Left ventricle myocardium inferior (tissue), 1 donor: ENCODE measurements around the gene COPS8. TPM values are rescaled to one million over a fixed set of nuclear protein-coding genes. Genes with fewer than 3 reads are reported as not detected.

ENCODE experiments used
- DNase-seq: peaks from one replicate; pipeline ENCODE4 v3.0.0-alpha.2; 2020
- H3K27ac ChIP-seq: fragments of 200-600 bp; replicated peaks from 2 replicates; pipeline ENCODE4 v1.8.0; 2021
- H3K27me3 ChIP-seq: fragments of 200-600 bp; 2 replicates; pipeline ENCODE4 v1.8.0; 2021; ENCODE audit warnings: low read depth
- H3K36me3 ChIP-seq: fragments of 200-600 bp; 2 replicates; pipeline ENCODE4 v1.8.0; 2021
- H3K4me1 ChIP-seq: fragments of 200-600 bp; 2 replicates; pipeline ENCODE4 v1.8.0; 2021
- H3K4me3 ChIP-seq: fragments of 200-600 bp; 2 replicates; pipeline ENCODE4 v1.8.0; 2021; ENCODE audit warnings: mild to moderate bottlenecking, moderate library complexity
- H3K9me3 ChIP-seq: fragments of 200-600 bp; replicated peaks from 2 replicates; pipeline ENCODE4 v1.8.0; 2021
- intact Hi-C: fragments of 100-400 bp; cut with micrococcal nuclease; formaldehyde crosslinking; loops from one replicate; pipeline ENCODE4 v1.11.0; 2022
- total RNA-seq: library from RNA; stranded (reverse); fragmentation: NEBNext Ultra II Directional; extraction: Animal tissue kit (Norgen Biotek cat#: 25700); gene quantifications from one replicate; pipeline ENCODE4 v1.2.1, GENCODE V29; 2021
- TF ChIP-seq, protein P1 (sequence below): fragments of 200-600 bp; IDR thresholded peaks from 2 replicates; pipeline ENCODE4 v1.8.0; 2021; ENCODE audit warnings: antibody characterized with exemption, mild to moderate bottlenecking, borderline replicate concordance
- donor health status: DM: no; HTN: yes; CAD: no; lungs with severe emphysema.

The COPS8 gene
- total RNA-seq, 1 donor from 2014 or later: 97.0 TPM

DNA sequence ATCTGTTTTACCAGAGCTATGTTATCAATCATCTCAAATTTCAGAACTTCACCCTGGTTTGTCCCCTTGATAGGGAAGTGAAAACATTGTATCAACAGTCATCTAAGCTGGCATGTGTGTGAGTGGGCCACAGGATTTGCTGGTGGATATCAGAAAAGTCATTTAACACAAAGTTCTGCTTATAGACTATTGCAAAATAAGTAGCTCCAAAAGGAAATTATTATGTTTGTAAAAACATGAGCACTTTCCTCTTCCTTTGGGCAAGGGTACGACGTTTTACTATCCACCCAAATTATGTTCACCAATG is 20.7 kb upstream of the COPS8 start:
- Histone ChIP-seq H3K4me1 (peaks cover 9% of the 10 kb centered on the region), H3K27me3 (no peaks in the 10 kb centered on the region), H3K4me3 (no peak overlapping the region), H3K27ac (no peak overlapping the region), H3K36me3 (no peaks in the 10 kb centered on the region), H3K9me3 (no peaks in the 10 kb centered on the region)
- TF ChIP-seq, protein P1, sequence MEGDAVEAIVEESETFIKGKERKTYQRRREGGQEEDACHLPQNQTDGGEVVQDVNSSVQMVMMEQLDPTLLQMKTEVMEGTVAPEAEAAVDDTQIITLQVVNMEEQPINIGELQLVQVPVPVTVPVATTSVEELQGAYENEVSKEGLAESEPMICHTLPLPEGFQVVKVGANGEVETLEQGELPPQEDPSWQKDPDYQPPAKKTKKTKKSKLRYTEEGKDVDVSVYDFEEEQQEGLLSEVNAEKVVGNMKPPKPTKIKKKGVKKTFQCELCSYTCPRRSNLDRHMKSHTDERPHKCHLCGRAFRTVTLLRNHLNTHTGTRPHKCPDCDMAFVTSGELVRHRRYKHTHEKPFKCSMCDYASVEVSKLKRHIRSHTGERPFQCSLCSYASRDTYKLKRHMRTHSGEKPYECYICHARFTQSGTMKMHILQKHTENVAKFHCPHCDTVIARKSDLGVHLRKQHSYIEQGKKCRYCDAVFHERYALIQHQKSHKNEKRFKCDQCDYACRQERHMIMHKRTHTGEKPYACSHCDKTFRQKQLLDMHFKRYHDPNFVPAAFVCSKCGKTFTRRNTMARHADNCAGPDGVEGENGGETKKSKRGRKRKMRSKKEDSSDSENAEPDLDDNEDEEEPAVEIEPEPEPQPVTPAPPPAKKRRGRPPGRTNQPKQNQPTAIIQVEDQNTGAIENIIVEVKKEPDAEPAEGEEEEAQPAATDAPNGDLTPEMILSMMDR: no peak
- intact Hi-C loops: no loop called here
- no peak for DNase-seq

DNA sequence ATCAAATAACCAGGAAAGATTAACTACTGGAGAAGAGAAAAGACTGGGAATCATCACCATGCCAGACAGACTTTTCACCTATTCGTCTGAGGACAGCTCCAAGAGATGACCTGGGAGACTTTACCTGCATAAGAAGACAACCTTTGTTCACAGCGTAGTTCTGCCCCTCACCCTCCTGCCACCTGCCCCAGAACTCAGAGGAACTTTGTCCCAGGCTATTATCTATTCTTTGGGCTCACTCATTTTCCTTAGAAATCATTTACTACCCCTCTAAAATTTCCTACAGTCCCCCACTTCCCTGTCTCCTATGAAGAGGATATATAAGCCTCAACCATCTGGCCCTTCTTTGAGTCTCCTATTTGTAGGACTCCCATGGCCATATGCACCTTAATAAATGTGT is 19.3 kb upstream of the COPS8 start:
- intact Hi-C loops: no loop called here
- H3K4me3 ChIP-seq: no peak overlapping the region
- H3K4me1 ChIP-seq: no peaks in the 10 kb centered on the region
- DNase-seq: no peak
- H3K9me3 ChIP-seq: peaks cover 5% of the 10 kb centered on the region
- H3K27ac ChIP-seq: no peak overlapping the region
- no peaks in the 10 kb centered on the region for H3K27me3 ChIP-seq
- TF ChIP-seq, protein P1: no peak
- no peaks in the 10 kb centered on the region for H3K36me3 ChIP-seq

DNA sequence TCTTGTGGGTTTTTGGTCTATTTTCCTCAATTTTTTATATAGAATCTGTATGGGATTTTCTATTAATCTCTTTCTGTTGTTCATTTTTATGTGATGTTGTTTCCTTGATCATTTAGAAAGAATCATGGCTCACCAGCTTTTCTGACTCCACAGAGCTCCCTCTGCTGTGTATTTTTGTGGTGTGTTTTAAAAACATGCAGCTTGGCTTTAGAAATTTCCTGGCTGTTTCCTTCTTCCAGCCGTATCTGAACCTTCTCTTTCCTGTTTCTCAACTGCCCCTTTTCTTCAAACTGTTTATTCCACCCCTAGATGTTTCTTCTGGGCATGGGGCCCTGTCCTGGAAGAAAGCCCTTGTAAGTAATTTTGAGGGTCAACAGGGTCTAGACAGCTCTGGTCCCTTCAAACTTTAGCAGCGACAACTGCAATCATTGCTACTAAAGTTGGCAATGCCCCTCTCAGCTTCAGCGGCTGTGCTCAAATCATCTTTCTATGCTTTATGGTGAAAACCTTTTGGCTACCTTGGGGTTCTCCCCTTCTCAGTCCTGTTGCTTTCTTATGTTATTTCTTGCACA is 17.6 kb upstream of the COPS8 start:
- no peak overlapping the region for H3K4me3 ChIP-seq
- H3K27ac ChIP-seq: no peak overlapping the region
- no peaks in the 10 kb centered on the region for H3K36me3 ChIP-seq
- H3K9me3 ChIP-seq: peaks cover 5% of the 10 kb centered on the region
- DNase-seq: no peak
- no peaks in the 10 kb centered on the region for H3K27me3 ChIP-seq
- intact Hi-C loops: no loop called here
- peaks cover 8% of the 10 kb centered on the region for H3K4me1 ChIP-seq
- TF ChIP-seq, protein P1: no peak

DNA sequence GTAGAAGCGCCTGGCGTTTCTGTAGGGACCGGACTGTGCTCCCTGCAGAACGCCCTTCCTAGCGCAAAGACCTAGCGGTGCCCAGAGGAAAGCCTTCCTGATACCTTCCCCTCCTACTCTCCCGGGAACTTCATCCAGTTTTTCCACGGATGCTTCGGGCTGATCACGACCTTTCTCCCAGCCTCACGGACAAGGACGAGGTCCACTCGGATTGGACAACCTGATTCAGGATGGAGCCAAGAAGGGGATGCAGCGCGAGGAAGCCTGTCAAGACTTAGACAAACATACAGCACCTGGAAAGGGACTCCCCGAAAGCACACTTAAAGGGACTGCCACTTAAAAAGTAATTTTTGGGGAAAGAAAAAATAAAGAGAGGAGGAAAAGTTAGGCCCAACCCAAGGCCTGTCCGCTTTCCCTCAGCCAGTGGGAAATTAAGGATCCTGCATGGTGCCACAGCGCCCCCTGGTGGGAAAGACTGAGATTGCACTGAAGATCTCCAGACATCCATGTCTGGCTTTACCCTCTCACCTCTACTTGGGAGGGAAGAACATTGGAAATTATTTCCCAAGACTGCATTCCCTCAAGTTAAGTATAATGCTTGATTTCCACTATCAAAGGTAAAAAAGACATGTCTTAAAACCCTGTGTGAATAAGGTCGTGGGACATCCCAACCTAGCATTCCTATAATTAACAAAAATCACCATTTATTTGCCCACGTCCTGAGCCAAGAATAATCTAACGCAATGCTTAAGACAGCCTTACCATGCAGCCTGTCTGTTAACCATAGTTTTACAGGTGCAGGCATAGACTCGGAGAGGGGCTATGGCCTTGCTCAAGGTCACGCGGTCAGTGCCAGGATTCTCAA is 13.4 kb upstream of the COPS8 start:
- Histone ChIP-seq H3K27me3 (no peaks in the 10 kb centered on the region), H3K36me3 (no peaks in the 10 kb centered on the region), H3K4me3 (no peak overlapping the region), H3K9me3 (peaks cover 5% of the 10 kb centered on the region), H3K4me1 (peaks cover 41% of the 10 kb centered on the region), H3K27ac (peak overlapping the region; percentile 77)
- intact Hi-C loops: no loop called here
- peak; percentile 75 for DNase-seq
- TF ChIP-seq, protein P1: peak; percentile 99

DNA sequence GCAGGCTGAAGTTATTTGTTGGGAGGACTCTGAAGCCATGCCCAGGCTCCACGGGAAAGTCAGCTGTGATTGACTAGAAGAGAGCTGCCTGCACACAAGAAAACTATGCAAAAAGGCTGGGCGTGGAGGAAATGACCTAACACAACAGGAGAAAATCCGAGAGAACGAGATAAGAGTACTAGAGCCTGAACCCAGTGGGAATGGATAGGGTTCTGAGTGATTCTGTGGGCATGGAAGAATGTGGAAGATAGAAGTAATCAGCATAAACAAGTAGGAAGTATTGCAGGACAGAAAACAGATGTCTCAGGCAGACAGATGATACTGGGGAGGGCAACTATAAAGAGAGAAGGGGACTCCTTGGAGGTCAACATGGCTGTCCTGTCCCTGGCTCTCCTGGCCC is 12.1 kb upstream of the COPS8 start:
- Histone ChIP-seq H3K27me3 (no peaks in the 10 kb centered on the region), H3K27ac (peak overlapping the region; percentile 77), H3K9me3 (peaks cover 5% of the 10 kb centered on the region), H3K4me3 (no peak overlapping the region), H3K4me1 (peaks cover 41% of the 10 kb centered on the region), H3K36me3 (no peaks in the 10 kb centered on the region)
- intact Hi-C loops: no loop called here
- TF ChIP-seq, protein P1: no peak
- no peak for DNase-seq
